ENCODE results near the gene LTBR.
"Not testable (repeated sequence)": the region's sequence is repeated elsewhere in the genome, so short reads cannot be mapped to it uniquely, and the experiment has no call there.

LTBR gene

DNA sequence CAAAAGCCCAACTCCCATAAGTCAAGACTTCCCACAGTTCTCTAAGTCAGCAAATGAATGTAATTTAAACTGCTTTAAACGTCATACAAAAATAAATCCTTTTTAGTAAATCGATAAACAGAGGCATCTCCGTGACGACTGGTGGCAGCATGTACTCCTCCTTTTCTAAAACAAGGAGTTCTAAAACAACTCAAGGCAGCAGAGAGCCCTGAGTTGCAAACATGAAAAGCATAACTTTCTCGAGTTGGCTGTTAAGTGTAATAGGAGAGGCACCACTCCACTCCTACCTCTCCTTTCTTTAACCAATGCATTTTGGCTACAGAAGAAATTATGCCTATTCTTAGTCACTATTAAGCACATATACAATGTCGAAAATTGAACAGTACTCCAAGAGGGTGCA lies 22.0 kb downstream of the LTBR start:
- no peak for DNase-seq (ENCODE audit: low read depth)
- H3K4me3 ChIP-seq (ENCODE audit: low read depth, low read length), result no peak overlapping the region

DNA sequence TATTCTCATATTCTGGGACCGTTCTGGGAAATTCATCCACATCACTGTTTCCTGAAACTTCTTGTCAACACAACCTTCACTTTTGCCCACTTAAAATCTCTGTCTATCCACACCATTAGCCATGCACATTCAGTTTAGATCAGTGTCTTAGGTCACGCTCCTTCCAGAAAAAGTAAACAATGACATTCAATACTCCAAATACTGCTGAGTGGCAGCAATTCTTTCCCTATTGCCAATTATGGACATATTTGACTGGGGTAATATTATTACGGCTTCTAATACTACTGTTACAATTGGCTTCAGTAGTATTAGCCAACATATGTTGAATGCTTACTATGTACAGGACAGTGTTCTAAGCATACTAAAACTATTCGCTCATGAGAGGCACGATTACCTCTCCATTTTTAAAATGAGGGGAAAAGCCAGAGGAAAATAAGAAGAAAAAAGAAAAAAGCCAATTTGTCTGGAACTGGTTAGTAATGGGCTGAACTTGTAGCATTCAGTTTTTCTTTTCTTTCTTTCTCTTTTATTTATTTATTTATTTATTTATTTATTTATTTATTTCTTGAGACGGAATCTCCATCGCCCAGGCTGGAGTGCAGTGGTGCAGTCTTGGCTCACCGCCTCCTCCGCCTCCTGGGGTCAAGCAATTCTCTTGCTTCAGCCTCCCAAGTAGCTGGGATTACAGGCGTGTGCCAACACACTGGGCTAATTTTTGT lies 23.4 kb downstream of the LTBR start:
- no peak for DNase-seq (ENCODE audit: low read depth)
- H3K4me3 ChIP-seq (ENCODE audit: low read depth, low read length), result no peak overlapping the region

DNA sequence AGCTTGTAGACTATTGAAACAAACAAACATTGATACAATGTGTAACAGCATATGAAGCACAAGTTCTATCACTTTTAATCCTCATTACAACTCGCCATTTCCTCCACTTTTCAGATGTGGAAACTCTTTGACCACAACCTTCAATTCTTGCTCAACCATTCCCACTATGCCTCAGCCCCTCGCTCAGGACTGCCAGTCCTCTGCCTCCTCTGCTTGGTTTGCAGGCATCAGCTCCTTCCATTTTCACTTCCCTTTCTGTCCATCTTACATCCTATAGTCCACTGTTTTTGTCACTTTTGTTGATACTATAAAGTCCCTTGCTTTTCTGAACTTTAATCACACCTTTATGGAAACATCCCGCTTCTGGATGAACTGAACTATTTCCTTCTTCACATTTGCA lies 32.6 kb downstream of the LTBR start:
- H3K4me3 ChIP-seq (ENCODE audit: low read depth, low read length), result no peak overlapping the region
- DNase-seq (ENCODE audit: low read depth), result no peak

DNA sequence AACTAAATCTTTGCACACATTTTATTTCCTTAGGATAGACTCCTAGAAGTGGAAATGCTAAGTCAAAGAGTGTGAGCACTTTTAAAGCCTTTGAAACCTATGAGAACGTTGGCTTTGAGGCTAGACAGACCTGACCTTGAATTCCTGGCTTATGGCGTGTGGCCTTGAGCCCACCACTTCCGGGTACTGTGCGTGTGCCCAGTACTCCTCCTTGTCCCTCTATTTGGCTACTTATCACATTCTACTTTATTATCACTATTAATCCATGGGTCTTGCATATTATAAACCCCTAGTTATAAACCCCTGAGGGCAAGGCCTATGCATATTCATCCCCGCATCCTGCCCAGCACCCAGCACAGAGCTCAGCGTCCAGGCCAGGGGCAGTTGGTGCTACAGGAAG lies 34.8 kb downstream of the LTBR start:
- DNase-seq (ENCODE audit: low read depth), result no peak

DNA sequence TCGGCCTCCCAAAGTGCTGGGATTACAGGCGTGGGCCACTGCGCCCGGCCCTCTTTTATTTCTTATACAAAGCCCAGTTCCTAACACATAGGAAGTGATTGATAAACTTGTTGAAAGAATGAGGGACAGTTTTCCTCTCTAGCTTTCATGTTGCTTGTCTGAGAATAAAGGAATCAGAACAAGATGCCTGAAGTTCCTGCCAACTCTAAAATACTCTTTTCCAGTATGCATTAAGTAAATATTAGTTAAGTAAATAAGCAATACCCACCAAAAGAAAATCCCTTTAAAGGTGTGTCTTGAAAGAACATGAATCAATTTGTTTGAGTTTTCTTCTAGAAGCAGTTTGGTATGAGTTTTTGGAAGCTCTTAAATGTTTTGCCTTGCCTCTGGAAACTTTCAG lies 36.4 kb downstream of the LTBR start:
- H3K4me3 ChIP-seq (ENCODE audit: low read depth, low read length), result no peak overlapping the region
- DNase-seq (ENCODE audit: low read depth), result no peak

More for the DNA sequence above, 34.8 kb downstream of the LTBR start:
- no peak overlapping the region for H3K4me3 ChIP-seq (ENCODE audit: low read depth, low read length)

DNA sequence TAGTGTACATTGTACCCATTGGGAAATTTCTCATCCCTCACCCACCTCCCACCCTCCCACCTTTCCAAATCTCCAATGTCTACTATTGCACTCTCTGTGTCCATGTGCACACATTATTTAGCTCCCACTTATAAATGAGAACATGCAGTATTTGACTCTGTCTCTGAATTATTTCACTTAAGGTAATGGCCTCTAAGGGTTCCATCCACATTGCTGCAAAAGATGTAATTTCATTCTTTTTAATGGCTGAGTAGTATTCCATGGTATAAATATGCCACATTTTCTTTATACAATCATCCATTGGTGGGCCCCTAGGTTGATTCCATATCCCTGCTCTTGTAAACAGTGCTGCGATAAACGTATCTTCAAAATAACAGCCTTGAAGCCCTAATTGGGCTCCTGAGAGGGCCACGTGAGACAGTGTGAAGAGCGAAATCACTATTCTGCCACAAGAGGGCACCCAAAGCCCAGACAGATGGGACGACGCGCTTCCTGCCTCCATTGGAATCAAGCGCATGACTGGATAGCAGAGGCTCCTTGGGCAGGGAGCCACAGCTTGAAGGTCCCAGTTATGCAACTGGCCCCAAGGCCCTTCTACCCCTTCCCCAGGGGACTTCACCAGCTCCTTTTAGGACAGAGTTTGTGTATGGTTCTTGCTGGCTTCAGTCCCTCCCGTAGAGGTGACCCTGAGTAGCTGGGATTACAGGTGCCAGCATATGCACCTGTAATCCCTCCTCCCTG lies 39.5 kb downstream of the LTBR start:
- DNase-seq (ENCODE audit: low read depth), result peak; percentile 56
- no peak overlapping the region for H3K4me3 ChIP-seq (ENCODE audit: low read depth, low read length)

DNA sequence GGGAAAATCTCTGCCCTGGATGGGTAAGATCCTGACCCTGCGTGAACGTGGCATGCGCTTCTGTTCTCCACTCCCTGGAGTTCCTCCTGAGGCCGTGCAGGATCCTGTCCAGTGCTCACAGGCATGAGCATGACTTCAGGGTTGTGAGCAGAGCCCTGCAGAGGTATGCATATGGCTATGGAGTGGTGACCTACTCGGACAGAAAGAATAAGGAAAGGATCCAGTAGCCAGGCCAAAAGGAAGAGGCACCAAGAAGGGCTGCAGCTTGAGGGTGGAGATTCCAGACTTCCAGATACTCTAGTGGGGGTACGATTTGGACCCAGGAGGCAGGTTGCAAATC lies 40.0 kb downstream of the LTBR start:
- DNase-seq (ENCODE audit: low read depth), result no peak
- no peak overlapping the region for H3K4me3 ChIP-seq (ENCODE audit: low read depth, low read length)

DNA sequence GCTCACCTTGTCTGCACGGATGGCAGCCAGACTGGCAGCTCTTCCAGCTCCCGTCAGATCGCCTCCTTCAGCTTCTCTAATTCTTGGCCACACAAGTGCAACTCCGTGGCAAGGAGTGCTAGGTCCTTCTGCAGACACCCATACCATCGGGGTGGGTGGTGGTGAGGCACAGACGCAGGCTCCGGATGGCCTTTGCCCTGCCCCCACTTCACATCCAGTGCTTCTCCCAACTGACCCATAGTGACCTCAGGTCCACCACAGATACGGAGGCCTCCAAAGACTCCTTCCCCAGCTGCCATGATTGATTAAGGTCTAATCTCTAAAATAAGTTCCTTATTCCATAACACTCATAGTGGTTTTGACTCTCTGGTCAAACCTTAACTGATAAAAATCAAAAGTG lies 40.9 kb downstream of the LTBR start:
- DNase-seq (ENCODE audit: low read depth), result no peak
- no peak overlapping the region for H3K4me3 ChIP-seq (ENCODE audit: low read depth, low read length)

DNA sequence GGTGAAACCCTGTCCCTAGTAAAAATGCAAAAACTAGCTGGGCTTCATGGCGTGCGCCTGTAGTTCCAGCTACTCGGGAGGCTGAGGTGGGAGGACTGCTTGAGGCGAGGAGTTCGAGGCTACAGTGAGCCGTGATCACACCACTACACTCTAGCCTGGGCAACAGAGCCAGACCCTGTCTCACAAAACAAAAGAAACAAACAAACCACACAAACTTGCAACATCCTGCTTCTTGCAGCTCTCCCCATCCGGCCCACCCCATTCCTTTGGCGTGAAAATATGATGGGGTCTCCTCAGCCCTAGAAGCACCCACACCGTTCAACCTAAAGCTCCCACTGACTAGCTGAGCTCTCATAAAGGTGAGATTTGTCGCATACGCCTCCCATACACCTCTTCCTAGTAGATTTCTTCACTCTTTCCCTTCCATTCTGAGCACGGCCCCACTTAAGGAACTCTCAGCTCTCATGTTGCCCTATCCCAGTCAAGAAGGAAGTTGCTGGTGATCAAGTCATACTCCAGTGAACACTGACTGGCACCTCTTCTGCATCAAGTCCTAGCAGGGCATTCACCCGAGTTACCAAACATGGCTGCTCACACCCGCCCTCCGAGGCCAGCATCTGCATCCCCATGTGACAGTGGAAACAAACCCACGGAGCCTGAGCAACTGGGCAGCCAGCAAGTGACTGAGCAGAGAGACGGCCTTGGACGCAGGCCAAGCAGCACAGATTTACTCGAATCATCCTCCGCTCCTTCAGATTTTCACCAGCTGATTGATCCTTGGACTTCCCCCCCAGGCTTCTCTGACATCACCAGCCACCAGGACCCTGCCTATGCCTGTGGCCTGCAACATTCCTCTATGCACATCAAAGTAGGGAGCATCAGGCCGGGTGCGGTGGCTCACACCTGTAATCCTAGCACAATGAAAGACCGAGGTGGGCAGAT lies 41.9 kb downstream of the LTBR start:
- no peak overlapping the region for H3K4me3 ChIP-seq (ENCODE audit: low read depth, low read length)

DNA sequence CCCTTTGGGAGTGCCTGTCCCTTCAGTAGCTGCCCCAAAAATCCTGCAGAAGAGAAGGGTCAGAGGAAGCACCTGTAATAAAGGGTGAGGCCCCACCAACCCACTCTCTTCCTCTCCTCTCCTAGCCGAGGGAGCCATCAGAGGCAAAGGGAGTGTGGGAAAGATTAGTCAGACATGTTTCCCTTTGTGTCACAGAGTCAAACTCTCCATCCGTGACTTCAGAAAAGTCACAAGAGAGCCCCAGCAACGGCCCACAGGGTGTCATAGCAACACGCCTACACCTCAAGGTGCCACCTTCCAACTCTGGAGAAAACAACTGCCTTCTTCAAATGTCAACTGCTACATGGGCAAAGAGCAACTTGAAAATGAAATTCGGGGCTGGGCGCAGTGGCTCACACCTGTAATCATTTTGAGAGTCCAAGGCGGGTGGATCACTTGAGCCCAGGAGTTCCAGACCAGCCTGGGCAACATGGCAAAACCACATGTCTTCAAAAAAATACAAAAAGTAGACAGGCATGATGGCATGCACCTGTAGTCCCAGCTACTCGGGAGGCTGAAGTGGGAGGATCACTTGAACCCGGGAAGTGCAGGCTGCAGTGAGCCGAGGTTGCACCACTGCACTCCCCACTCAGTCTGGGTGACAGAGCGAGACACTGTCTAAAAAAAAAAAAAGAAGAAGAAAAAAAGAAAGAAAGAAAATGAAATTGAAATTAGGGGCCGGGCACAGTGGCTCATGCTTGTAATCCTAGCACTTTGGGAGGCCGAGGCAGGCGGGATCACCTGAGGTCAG lies 43.1 kb downstream of the LTBR start:
- no peak overlapping the region for H3K4me3 ChIP-seq (ENCODE audit: low read depth, low read length)
- DNase-seq (ENCODE audit: low read depth), result no peak

More for the DNA sequence above, 41.9 kb downstream of the LTBR start:
- no peak for DNase-seq (ENCODE audit: low read depth)

DNA sequence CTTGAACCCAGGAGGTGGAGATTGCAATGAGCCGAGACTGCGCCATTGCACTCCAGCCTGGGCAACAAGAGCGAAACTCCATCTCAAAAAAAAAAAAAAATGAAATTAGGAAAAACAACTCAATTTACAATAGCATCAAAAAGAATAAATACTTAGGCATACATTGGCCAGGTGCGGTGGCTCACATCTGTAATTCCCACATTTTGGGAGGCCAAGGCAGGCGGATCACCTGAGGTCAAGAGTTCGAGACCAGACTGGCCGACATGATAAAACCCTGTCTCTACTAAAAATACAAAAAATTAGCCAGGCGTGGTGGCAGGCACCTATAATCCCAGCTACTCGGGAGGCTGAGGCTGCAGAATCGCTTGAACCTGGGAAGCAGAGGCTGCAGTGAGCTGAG lies 43.8 kb downstream of the LTBR start:
- not testable (repeated sequence) for DNase-seq (ENCODE audit: low read depth); H3K4me3 ChIP-seq (ENCODE audit: low read depth, low read length)

DNA sequence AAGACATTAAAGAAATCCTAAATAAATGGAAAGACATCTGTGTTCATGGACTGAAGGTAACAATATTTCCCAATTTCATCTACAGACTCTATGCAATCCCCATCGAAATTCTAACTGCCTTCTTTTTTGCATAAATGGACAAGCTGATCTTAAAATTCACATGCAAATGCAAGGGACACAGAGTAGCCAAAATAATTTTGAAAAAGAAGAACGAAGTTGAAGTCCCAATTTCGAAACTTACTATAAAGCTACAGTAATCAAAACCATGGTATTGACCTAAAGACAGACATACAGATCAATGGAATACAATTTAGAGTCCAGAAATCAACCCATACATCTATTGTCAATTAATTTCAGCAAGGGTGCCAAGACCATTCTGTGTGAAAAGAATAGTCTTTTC lies 44.4 kb downstream of the LTBR start:
- H3K4me3 ChIP-seq (ENCODE audit: low read depth, low read length), result no peak overlapping the region
- DNase-seq (ENCODE audit: low read depth), result no peak

DNA sequence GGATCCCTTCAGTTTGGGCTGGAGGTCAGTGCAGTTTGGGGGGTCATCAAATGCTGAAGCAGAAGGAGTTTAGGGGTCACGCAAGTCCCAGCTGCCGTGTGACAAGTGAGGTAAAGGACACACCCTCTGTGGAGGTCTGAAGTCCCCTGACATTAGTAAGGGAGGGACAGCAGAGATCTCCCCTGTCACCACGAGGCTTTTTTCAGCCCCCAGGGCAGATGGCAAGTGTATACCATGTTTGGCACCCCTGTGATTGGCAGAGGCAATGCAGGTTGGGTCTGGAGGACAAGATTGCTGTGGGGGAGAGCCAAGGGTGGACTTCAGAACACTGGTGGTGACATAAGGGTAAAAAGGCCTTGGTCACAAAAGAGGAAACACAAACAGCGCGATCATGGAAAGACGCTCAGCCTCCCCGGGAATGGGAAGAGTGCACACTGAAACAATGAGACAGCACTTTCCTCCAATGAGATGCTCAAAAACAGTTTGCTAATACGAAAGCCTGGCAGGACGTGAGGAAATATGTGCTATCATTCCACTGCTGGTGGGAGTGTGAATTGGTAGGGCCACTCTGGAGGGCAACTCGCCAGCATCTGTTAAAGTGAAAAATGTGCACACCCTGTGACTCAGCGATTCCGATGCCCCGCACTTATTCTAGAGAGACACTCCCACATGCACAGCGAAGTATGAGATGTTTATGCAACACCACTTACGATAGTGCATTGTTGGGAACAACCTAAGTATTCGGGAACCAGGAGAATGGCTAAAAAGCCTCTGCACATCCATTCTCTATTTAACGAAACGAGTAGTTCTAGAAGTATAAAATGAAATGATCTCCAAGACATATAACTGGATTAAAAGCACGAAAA lies 46.4 kb downstream of the LTBR start:
- no peak overlapping the region for H3K4me3 ChIP-seq (ENCODE audit: low read depth, low read length)

DNA sequence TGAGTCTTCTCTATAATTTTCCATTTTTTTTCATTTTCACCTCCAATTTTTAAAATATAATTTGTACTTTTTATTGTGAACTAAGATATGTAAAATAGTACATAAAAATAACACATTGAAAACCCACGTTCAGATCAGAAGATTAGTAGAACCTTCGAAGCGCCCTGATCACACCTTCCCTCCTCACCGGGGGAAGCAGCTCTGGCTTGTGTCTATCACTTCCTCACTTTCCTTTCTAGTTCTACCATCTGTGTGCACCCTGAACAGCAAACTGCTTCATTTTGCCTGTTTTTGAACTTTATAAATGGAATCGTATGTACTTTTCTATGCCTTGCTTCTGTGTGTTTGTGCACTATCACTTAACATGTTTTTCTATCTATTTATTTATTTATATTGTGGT lies 49.0 kb downstream of the LTBR start:
- no peak overlapping the region for H3K4me3 ChIP-seq (ENCODE audit: low read depth, low read length)
- DNase-seq (ENCODE audit: low read depth), result no peak

More for the DNA sequence above, 46.4 kb downstream of the LTBR start:
- peak; percentile 90 for DNase-seq (ENCODE audit: low read depth)

DNA sequence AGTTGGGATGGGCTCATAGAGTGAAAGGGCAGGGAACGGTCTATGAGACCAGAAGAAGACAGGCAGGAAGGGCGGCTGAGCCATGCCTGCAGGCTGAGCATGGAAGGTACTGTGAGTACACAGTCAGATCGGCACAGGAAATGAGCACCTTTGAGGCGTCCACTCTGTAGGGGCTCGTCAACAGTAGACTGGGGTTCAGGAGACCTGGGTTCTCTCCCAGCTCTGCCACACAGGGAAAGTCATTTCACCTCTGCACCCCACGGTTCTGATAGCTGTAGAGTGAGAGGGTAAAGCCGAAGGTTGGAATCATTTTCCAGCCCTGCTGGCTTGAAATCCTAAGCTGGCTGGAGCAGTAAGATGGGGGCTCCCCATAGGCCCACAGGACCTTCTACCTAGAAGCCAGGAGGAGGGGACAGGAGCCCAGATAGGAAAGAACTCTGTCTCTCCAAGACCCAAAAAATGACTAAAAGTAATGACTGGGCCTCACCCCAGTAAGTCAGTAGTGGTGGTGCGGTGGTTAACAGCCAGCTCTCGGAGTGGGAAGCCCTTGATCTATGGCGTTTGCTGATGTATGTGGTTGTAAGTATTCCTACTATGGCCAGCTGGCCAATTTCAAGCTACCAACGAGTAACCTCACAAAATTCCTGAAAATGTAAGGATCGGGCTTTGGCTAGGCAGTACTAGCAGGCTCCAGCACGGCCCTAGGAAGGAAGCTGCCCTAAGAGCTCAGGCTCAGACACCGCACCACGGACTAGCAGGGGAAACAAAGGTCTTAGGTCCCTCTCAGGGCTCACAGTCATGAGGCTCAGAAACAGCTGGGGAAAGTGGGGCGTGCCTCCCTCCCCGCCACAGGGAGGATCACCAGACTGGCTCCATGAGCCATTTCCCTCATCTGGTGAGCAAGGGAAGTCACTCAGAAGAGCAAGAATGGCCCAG lies 50.5 kb downstream of the LTBR start:
- no peak overlapping the region for H3K4me3 ChIP-seq (ENCODE audit: low read depth, low read length)
- DNase-seq (ENCODE audit: low read depth), result no peak

DNA sequence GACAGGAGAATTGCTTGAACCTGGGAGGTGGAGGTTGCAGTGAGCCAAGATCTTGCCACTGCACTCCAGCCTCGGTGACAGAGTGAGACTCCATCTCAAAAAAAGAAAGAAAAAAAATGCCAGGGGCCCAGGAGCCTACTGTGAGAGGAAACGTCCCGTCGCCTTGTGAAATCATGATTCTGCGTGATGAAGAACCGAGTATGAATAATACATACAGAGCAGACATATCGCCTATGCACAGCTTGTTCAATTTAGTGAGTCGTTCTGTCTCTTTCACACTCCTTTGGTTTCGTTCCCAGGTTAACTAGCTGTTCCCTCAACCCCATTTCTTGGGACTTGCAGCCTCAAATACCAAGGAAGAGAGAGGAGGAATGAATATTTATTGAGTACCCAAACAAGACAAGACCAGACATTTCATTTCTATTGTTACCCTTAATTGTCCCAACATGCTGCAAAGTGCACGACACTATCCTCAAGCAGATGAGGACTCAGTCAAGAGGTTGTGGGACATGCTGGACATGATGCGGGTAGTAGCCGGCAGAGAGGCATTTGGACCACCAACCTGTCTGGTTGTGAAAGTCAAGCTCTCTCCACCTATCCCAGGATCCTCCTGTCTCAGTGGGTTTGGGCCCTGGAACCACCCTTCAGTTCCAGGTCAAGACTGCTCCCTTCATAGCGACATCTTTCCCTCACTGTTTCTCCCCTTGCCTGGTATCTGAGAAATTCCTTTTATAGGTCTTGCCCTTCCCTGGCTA lies 52.2 kb downstream of the LTBR start:
- DNase-seq (ENCODE audit: low read depth), result no peak

DNA sequence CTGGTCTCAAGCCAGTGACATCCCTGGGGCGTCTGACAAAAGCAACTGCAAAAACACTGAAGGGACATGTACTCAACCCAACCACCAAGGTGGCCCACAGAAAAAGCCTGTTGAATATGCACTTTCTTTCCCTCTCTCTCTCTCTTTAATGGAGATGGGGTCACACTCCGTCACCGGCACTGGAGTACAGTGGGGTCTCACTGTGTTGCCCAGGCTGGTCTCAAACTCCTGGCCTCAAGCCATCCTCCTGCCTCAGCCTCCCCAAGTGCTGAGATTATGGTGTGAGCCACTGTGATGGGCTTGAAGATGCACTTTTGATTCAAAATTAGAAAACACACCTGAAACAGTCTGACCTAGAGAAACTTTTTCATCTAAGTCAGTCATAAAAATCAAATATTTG lies 53.6 kb downstream of the LTBR start:
- no peak for DNase-seq (ENCODE audit: low read depth)
- H3K4me3 ChIP-seq (ENCODE audit: low read depth, low read length), result no peak overlapping the region

More for the DNA sequence above, 52.2 kb downstream of the LTBR start:
- H3K4me3 ChIP-seq (ENCODE audit: low read depth, low read length), result no peak overlapping the region

All from skeletal muscle cell (primary cell).